Tibial artery (tissue), 4 donors: ENCODE data around the gene KLHL7.
A peak's percentile ranks its signal among the peaks of the same experiment; 100 is the strongest.

Experiments used
- DNase-seq, 2 donors: peaks; one replicate each; pipeline ENCODE4 v3.0.0-alpha.2; 2019
- H3K27ac ChIP-seq, 2 donors: fragments of 200-600 bp; sonication (generic) in 1 of 2; 1 replicate in 1 of 2; 2 replicates in 1 of 2; pipeline ENCODE4 v1.5.1; 2018 to 2019; ENCODE audit warnings: mild to moderate bottlenecking in 1 of 2
- H3K27me3 ChIP-seq, 2 donors: fragments of 200-600 bp; sonication (generic) in 1 of 2; one replicate each; pipeline versions ENCODE4 v1.5.1 to v1.6.0; 2016 to 2019
- H3K36me3 ChIP-seq, 3 donors: fragments of 200-600 bp; sonication (generic) in 2 of 3; one replicate each; pipeline ENCODE4 v1.5.1; 2016 to 2019; ENCODE audit warnings: mild to moderate bottlenecking in 2 of 3
- H3K4me1 ChIP-seq, 4 donors: fragments of 200-600 bp; sonication (generic) in 2 of 4; 1 replicate in 3 of 4; 2 replicates in 1 of 4; pipeline ENCODE4 v1.5.1; 2016 to 2019
- H3K4me3 ChIP-seq, 2 donors: fragments of 200-600 bp; sonication (generic) in 1 of 2; 1 replicate in 1 of 2; 2 replicates in 1 of 2; pipeline ENCODE4 v1.5.1; 2018 to 2019; ENCODE audit warnings: mild to moderate bottlenecking in 2 of 2
- H3K9me3 ChIP-seq, 3 donors: fragments of 200-600 bp; sonication (generic) in 1 of 3; one replicate each; pipeline ENCODE4 v1.5.1; 2016 to 2019
- CTCF ChIP-seq, 2 experiments: fragments of 200-600 bp in 1 of 2; fragments of 450-650 bp in 1 of 2; IDR thresholded peaks; one replicate each; pipeline ENCODE4 v1.5.1; 2017 to 2019; ENCODE audit warnings: antibody characterized with exemption in 2 of 2, mild to moderate bottlenecking in 1 of 2, moderate library complexity in 1 of 2
- intact Hi-C: fragments of 100-400 bp; cut with DNase I; formaldehyde crosslinking; loops from one replicate; pipeline ENCODE4 v1.15.0; 2023; ENCODE audit warnings: low total_unique reads

KLHL7 gene

GRCh38 chr7:23107781-23108180 is 2.2 kb downstream of the KLHL7 start:
- Histone ChIP-seq H3K4me1 (peaks cover 0 to 29% (median 23%) of the 10 kb centered on the region in 4 donors), H3K36me3 (no peaks in the 10 kb centered on the region), H3K9me3 (no peaks in the 10 kb centered on the region), H3K27ac (no peak overlapping the region), H3K27me3 (no peaks in the 10 kb centered on the region), H3K4me3 (peak overlapping the region in 1 of 2 donors; percentile 100)
- intact Hi-C loops, result loop anchor here (5.0 kb wide), 1 partner anchor 75 kb away; the partner anchor contains the start of gene NUP42
- no peak for TF ChIP-seq CTCF (IDR thresholded peaks at IDR 0.05)
- no peak for DNase-seq

GRCh38 chr7:23108995-23109394 is 3.4 kb downstream of the KLHL7 start:
- Histone ChIP-seq H3K4me3 (no peak overlapping the region), H3K9me3 (no peaks in the 10 kb centered on the region), H3K27me3 (no peaks in the 10 kb centered on the region), H3K36me3 (no peaks in the 10 kb centered on the region), H3K27ac (no peak overlapping the region), H3K4me1 (peaks cover 0 to 29% (median 23%) of the 10 kb centered on the region in 4 donors)
- intact Hi-C loops, result loop anchor here (5.0 kb wide), 1 partner anchor 73 kb away; the partner anchor contains the start of gene NUP42
- no peak for DNase-seq
- TF ChIP-seq CTCF (IDR thresholded peaks at IDR 0.05), result no peak

- H3K4me3 ChIP-seq, result no peak overlapping the region
- no peaks in the 10 kb centered on the region for H3K9me3 ChIP-seq
- DNase-seq, result no peak
- no peak for TF ChIP-seq CTCF (IDR thresholded peaks at IDR 0.05)
- peaks cover 0 to 32% (median 23%) of the 10 kb centered on the region in 4 donors for H3K4me1 ChIP-seq
- H3K36me3 ChIP-seq, result no peaks in the 10 kb centered on the region
- intact Hi-C loops, result loop anchor here (5.0 kb wide), 1 partner anchor 73 kb away; the partner anchor contains the start of gene NUP42
- no peak overlapping the region for H3K27ac ChIP-seq
- H3K27me3 ChIP-seq, result no peaks in the 10 kb centered on the region
These were observed 3.9 kb downstream of the KLHL7 start for GRCh38 chr7:23109470-23109869.

- DNase-seq, result no peak
- TF ChIP-seq CTCF (IDR thresholded peaks at IDR 0.05), result no peak
These were observed 9.3 kb downstream of the KLHL7 start for GRCh38 chr7:23114896-23115295.

GRCh38 chr7:23115991-23116390 is 10.4 kb downstream of the KLHL7 start:
- no peak for TF ChIP-seq CTCF (IDR thresholded peaks at IDR 0.05)
- no peak overlapping the region for H3K4me3 ChIP-seq
- intact Hi-C loops, result no loop called here
- no peak for DNase-seq
- H3K27ac ChIP-seq, result no peak overlapping the region
- peaks cover 0 to 4% (median 0%) of the 10 kb centered on the region in 4 donors for H3K4me1 ChIP-seq
- H3K27me3 ChIP-seq, result no peaks in the 10 kb centered on the region
- H3K36me3 ChIP-seq, result no peaks in the 10 kb centered on the region
- H3K9me3 ChIP-seq, result no peaks in the 10 kb centered on the region

More at GRCh38 chr7:23114896-23115295, 9.3 kb downstream of the KLHL7 start:
- intact Hi-C loops, result no loop called here
- H3K27ac ChIP-seq, result no peak overlapping the region
- peaks cover 0 to 8% (median 0%) of the 10 kb centered on the region in 4 donors for H3K4me1 ChIP-seq
- H3K36me3 ChIP-seq, result no peaks in the 10 kb centered on the region
- no peaks in the 10 kb centered on the region for H3K27me3 ChIP-seq
- H3K9me3 ChIP-seq, result no peaks in the 10 kb centered on the region
- no peak overlapping the region for H3K4me3 ChIP-seq

- intact Hi-C loops, result no loop called here
- H3K27ac ChIP-seq, result no peak overlapping the region
- no peak for DNase-seq
- no peaks in the 10 kb centered on the region for H3K36me3 ChIP-seq
- no peak for TF ChIP-seq CTCF (IDR thresholded peaks at IDR 0.05)
- H3K9me3 ChIP-seq, result no peaks in the 10 kb centered on the region
- no peaks in the 10 kb centered on the region for H3K27me3 ChIP-seq
- no peak overlapping the region for H3K4me3 ChIP-seq
- peaks cover 0 to 4% (median 3%) of the 10 kb centered on the region in 4 donors for H3K4me1 ChIP-seq
These were observed 12.3 kb downstream of the KLHL7 start for GRCh38 chr7:23117841-23118240.
